ENCODE measurements around the gene MRC2. TPM values are rescaled to one million over a fixed set of nuclear protein-coding genes. Genes with fewer than 3 reads are reported as not detected.
"Not testable (repeated sequence)": the region's sequence is repeated elsewhere in the genome, so short reads cannot be mapped to it uniquely, and the experiment has no call there.

MRC2 gene, protein sequence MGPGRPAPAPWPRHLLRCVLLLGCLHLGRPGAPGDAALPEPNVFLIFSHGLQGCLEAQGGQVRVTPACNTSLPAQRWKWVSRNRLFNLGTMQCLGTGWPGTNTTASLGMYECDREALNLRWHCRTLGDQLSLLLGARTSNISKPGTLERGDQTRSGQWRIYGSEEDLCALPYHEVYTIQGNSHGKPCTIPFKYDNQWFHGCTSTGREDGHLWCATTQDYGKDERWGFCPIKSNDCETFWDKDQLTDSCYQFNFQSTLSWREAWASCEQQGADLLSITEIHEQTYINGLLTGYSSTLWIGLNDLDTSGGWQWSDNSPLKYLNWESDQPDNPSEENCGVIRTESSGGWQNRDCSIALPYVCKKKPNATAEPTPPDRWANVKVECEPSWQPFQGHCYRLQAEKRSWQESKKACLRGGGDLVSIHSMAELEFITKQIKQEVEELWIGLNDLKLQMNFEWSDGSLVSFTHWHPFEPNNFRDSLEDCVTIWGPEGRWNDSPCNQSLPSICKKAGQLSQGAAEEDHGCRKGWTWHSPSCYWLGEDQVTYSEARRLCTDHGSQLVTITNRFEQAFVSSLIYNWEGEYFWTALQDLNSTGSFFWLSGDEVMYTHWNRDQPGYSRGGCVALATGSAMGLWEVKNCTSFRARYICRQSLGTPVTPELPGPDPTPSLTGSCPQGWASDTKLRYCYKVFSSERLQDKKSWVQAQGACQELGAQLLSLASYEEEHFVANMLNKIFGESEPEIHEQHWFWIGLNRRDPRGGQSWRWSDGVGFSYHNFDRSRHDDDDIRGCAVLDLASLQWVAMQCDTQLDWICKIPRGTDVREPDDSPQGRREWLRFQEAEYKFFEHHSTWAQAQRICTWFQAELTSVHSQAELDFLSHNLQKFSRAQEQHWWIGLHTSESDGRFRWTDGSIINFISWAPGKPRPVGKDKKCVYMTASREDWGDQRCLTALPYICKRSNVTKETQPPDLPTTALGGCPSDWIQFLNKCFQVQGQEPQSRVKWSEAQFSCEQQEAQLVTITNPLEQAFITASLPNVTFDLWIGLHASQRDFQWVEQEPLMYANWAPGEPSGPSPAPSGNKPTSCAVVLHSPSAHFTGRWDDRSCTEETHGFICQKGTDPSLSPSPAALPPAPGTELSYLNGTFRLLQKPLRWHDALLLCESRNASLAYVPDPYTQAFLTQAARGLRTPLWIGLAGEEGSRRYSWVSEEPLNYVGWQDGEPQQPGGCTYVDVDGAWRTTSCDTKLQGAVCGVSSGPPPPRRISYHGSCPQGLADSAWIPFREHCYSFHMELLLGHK (N-terminal part only)
- total RNA-seq (10 to 100 TPM in 1 of 2 experiments, 1 to 10 TPM in 1; 7.3 to 11.0 TPM), polyA plus RNA-seq (1 to 10 TPM in 1 of 3 donors, under 1 TPM in 2; 0.74 to 1.3 (median 0.80) TPM), total RNA-seq (13.0 to 31.1 (median 21.9) reads per million in 6 experiments)

DNA sequence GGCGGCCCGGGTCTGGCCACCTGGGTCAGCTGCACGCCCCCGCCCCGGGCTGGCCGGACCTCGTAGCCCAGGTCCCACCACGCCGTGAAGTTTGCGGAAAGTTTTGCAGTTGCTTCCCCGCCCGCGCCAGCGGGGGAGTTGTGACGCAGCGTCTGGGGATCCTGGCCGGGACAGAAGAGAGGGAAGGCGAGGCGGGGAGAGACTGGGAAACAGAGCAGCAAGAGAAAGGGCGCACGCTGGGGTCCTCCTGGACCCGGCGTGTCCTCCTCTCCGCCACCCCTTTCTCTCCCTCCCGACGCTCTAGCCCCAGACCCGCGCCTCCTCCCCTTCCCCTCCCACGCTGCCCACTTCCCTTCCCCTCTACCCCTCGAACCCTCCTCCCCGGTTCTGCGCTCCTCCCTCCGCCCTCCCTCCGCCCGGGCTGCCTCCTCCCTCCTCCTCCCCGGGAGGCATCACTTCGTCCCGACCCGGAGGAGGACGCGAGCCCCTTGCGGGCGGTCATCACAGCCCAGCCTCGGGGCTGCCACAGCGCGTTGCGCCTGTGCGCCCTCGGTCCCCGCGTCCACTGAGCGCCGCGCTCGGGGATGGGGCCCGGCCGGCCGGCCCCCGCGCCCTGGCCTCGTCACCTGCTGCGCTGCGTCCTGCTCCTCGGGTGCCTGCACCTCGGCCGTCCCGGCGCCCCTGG is at the start of gene MRC2:
Gene MRC2, plus strand, starts transcription at position 452 of the 685 bp plus-strand sequence. Its CDS starts 133 bp downstream, at position 585.
- peak within 1 kb of the TSS; percentile 16 to 89 (median 80) for H3K27ac Mint-ChIP-seq
- POLR2A ChIA-PET: no interaction called here
- DNase-seq (peak in 3 of 10 donors; percentile 7 to 64 (median 14)), ATAC-seq (peak; percentile 49 to 67)
- H3K27me3 Mint-ChIP-seq: peaks cover 0 to 10% (median 4%) of the 10 kb centered on the region in 5 donors
- H3K9me3 Mint-ChIP-seq: no peaks in the 10 kb centered on the region
- no peaks in the 10 kb centered on the region for H3K36me3 Mint-ChIP-seq
- H3K4me3 Mint-ChIP-seq: peak within 1 kb of the TSS; percentile 84 to 98 (median 91)
- H3K4me1 Mint-ChIP-seq: peaks cover 12 to 37% (median 22%) of the 10 kb centered on the region in 4 donors

DNA sequence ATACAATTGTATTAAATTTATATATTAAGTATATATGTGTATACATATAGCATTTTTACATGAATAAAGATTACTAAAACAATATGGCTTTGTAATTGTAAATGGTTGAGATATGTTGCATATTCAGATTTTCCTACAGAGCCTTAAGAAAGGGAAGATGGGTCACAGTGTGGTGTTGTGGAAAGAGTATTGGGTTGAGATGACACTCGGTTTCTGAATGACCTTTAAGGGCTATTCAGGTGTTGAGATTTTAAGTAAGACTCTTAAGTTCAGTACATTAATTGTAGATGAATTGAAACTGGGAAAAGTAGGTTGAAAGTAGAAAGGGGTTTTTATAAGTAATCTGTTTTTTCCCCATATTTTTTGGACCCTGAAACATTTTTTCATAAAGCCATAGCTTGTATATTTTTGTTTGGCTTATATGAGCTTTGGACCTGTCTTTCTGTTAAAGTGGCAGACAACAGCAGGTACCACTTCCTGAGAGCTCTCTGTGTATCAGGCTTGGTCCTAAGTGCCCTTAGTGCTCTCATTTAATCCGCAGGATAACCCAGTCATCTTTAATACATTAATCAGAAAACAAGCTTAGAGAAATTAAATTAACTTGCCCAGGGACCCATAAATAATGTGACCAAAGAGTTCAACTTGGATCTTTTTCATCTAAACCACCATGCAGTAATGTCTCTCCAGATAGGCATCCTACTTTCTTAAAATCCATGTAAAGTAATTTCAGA is 48.5 kb upstream of the MRC2 start:
- Mint-ChIP-seq H3K4me1 (peaks cover 0 to 2% (median under 1%) of the 10 kb centered on the region in 4 donors), H3K9me3 (no peaks in the 10 kb centered on the region), H3K4me3 (no peak overlapping the region), H3K27me3 (no peaks in the 10 kb centered on the region), H3K36me3 (peaks cover 7 to 90% (median 21%) of the 10 kb centered on the region in 3 donors), H3K27ac (peak overlapping the region in 3 of 10 donors; percentile 10 to 67 (median 15))
- ATAC-seq: no peak
- POLR2A ChIA-PET: no interaction called here
- DNase-seq: no peak

GRCh38 chr17:62580947-62581346 is 46.5 kb upstream of the MRC2 start:
- ATAC-seq (no peak), DNase-seq (no peak)
- POLR2A ChIA-PET: no interaction called here
- peaks cover 7 to 84% (median 14%) of the 10 kb centered on the region in 3 donors for H3K36me3 Mint-ChIP-seq
- H3K4me1 Mint-ChIP-seq: no peaks in the 10 kb centered on the region
- no peaks in the 10 kb centered on the region for H3K27me3 Mint-ChIP-seq
- no peak overlapping the region for H3K4me3 Mint-ChIP-seq
- no peaks in the 10 kb centered on the region for H3K9me3 Mint-ChIP-seq
- no peak overlapping the region for H3K27ac Mint-ChIP-seq

DNA sequence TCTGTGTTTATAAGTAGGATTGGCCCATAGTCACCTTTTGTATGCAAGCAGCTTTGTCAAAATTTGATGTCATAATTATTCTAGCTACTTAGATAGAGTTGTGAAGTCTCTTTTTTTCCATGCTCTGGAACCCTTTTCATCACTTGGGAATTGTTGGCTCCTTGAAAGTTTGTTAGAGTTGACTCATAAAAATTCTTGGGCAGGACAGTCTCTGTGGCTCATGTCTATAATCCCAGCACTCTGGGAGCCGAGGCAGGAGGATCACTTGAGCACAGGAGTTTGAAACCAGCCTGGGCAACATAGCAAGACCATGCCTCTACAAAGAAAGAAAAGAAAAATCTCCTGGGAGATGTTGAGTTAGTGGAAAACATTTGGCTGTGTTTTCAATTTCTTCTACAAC is 45.7 kb upstream of the MRC2 start:
- H3K4me1 Mint-ChIP-seq: no peaks in the 10 kb centered on the region
- no peaks in the 10 kb centered on the region for H3K27me3 Mint-ChIP-seq
- ATAC-seq: no peak
- no peak for DNase-seq
- POLR2A ChIA-PET: no interaction called here
- H3K36me3 Mint-ChIP-seq: peaks cover 7 to 84% (median 15%) of the 10 kb centered on the region in 3 donors
- H3K27ac Mint-ChIP-seq: peak overlapping the region in 3 of 10 donors; percentile 33 to 63 (median 35)
- no peaks in the 10 kb centered on the region for H3K9me3 Mint-ChIP-seq
- no peak overlapping the region for H3K4me3 Mint-ChIP-seq

GRCh38 chr17:62587554-62587953 is 39.9 kb upstream of the MRC2 start:
- H3K27me3 Mint-ChIP-seq: no peaks in the 10 kb centered on the region
- H3K27ac Mint-ChIP-seq: peak overlapping the region in 1 of 10 donors; percentile 62
- ATAC-seq (no peak), DNase-seq (no peak)
- H3K36me3 Mint-ChIP-seq: peaks cover 0 to 79% (median 12%) of the 10 kb centered on the region in 3 donors
- no peaks in the 10 kb centered on the region for H3K9me3 Mint-ChIP-seq
- no peak overlapping the region for H3K4me3 Mint-ChIP-seq
- POLR2A ChIA-PET: no interaction called here
- H3K4me1 Mint-ChIP-seq: no peaks in the 10 kb centered on the region

GRCh38 chr17:62588109-62588508 is 39.4 kb upstream of the MRC2 start:
- H3K4me3 Mint-ChIP-seq: no peak overlapping the region
- peak overlapping the region in 2 of 10 donors; percentile 64 to 81 for H3K27ac Mint-ChIP-seq
- no peaks in the 10 kb centered on the region for H3K9me3 Mint-ChIP-seq
- ATAC-seq (no peak), DNase-seq (no peak)
- POLR2A ChIA-PET: interaction anchor here (0.6 kb wide), 1 partner anchor 85 kb away, joined by 3 read pairs; no protein-coding TSS in a partner anchor
- H3K36me3 Mint-ChIP-seq: peaks cover 0 to 74% (median 17%) of the 10 kb centered on the region in 3 donors
- no peaks in the 10 kb centered on the region for H3K4me1 Mint-ChIP-seq
- no peaks in the 10 kb centered on the region for H3K27me3 Mint-ChIP-seq

GRCh38 chr17:62591333-62591732 is 36.1 kb upstream of the MRC2 start:
- peaks cover 0 to 63% (median 28%) of the 10 kb centered on the region in 3 donors for H3K36me3 Mint-ChIP-seq
- peaks cover 0 to 2% (median 0%) of the 10 kb centered on the region in 4 donors for H3K4me1 Mint-ChIP-seq
- no peaks in the 10 kb centered on the region for H3K27me3 Mint-ChIP-seq
- POLR2A ChIA-PET: no interaction called here
- no peak for ATAC-seq
- peaks cover 0 to 4% (median 0%) of the 10 kb centered on the region in 9 donors for H3K9me3 Mint-ChIP-seq
- H3K4me3 Mint-ChIP-seq: no peak overlapping the region
- no peak overlapping the region for H3K27ac Mint-ChIP-seq
- DNase-seq: no peak

DNA sequence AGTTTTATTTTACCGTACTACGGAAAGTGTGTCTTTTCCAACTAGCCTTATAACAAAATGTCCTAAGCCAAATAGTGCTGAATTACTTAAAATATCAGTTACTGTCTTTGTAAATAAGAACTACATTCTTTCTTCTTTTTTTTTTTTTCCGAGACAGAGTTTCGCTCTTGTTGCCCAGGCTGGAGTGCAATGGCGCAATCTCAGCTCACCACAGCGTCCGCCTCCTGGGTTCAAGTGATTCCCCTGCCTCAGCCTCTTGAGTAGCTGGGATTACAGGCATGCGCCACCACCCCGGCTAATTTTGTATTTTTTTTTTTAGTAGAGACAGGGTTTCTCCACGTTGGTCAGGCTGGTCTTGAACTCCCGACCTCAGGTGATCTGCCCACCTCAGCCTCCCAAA is 35.6 kb upstream of the MRC2 start:
- H3K36me3 Mint-ChIP-seq: peaks cover under 1 to 63% (median 31%) of the 10 kb centered on the region in 3 donors
- H3K4me3 Mint-ChIP-seq, H3K4me1 Mint-ChIP-seq, POLR2A ChIA-PET, ATAC-seq, DNase-seq, H3K27ac Mint-ChIP-seq, H3K27me3 Mint-ChIP-seq, H3K9me3 Mint-ChIP-seq: not testable (repeated sequence)

DNA sequence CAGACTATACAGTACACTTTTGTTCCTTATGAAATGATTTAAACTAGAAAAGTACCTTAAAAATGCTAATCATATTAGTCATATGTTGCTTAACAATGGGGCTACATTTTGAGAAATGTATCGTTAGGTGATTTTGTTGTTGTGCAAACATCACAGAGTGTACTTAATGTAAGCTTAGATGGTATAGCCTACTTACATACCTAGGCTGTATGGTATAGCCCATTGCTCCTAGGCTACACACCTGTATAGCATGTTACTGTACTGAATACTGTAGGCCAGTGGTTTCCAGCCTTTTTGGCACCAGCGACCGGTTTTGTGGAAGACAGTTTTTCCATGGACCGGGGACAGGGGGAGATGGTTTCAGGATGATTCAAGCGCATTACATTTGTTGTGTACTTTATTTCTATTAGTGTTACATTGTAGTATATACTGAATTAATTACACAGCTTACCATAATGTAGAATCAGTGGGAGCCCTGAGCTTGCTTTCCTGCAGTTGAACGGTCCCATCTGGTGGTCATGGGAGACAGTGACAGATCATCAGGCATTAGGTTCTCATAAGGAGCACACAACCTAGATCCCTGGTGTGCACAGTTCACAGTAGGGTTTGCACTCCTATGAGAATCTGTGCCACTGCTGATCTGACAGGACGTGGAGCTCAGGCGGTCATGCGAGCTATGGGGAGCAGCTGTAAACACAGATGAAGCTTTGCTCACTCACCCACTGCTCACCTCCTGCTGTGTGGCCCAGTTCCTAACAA is 35.0 kb upstream of the MRC2 start:
- ATAC-seq: no peak

GRCh38 chr17:62595484-62595883 is 32.0 kb upstream of the MRC2 start:
- Mint-ChIP-seq H3K9me3 (peaks cover 0 to 8% (median 0%) of the 10 kb centered on the region in 9 donors), H3K36me3 (peaks cover 6 to 70% (median 38%) of the 10 kb centered on the region in 3 donors), H3K4me1 (peaks cover 0 to 10% (median 2%) of the 10 kb centered on the region in 4 donors), H3K27me3 (no peaks in the 10 kb centered on the region), H3K4me3 (no peak overlapping the region), H3K27ac (no peak overlapping the region)
- POLR2A ChIA-PET: no interaction called here
- DNase-seq: no peak
- ATAC-seq: no peak

More for the DNA sequence above, 35.0 kb upstream of the MRC2 start:
- POLR2A ChIA-PET: interaction anchor here (1.2 kb wide), 1 partner anchor 61 kb away, joined by 3 read pairs; no protein-coding TSS in a partner anchor
- H3K4me3 Mint-ChIP-seq: no peak overlapping the region
- H3K27ac Mint-ChIP-seq: peak overlapping the region in 1 of 10 donors; percentile 27
- no peaks in the 10 kb centered on the region for H3K27me3 Mint-ChIP-seq
- peaks cover 0 to 2% (median 0%) of the 10 kb centered on the region in 4 donors for H3K4me1 Mint-ChIP-seq
- no peak for DNase-seq
- peaks cover 0 to 8% (median 0%) of the 10 kb centered on the region in 9 donors for H3K9me3 Mint-ChIP-seq
- peaks cover 6 to 63% (median 38%) of the 10 kb centered on the region in 3 donors for H3K36me3 Mint-ChIP-seq

Data from naive thymus-derived CD8-positive, alpha-beta T cell (primary cell).